Measurements from ENCODE around the gene ZNF221. TPM values are rescaled to one million over a fixed set of nuclear protein-coding genes. Genes with fewer than 3 reads are reported as not detected.
A peak's percentile ranks its signal among the peaks of the same experiment; 100 is the strongest.

ZNF221 gene
- total RNA-seq, 1 donor from 2014 or later: 11.2 TPM

DNA sequence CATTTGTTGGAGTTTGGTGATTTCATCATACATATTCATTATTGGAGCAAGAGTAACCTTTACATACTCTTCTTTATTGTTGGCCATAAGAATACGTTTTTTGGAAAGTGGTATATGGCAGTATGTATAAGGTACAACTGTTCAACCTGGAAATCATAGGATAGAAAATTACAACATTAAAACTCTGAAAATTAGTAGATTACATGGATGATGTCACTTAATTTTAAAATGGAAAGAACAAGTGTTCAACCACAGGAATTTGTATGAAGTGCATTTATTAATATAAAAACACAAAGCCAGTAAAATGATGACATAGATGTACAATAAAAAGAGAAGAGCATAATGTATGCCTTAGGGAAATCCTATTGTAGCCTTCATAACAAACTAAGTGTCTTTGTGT, 25.7 kb downstream of the ZNF221 start:
- peaks cover 84% of the 10 kb centered on the region for H3K9me3 Mint-ChIP-seq
- H3K4me3 Mint-ChIP-seq: no peak overlapping the region
- TF ChIP-seq, protein P1, sequence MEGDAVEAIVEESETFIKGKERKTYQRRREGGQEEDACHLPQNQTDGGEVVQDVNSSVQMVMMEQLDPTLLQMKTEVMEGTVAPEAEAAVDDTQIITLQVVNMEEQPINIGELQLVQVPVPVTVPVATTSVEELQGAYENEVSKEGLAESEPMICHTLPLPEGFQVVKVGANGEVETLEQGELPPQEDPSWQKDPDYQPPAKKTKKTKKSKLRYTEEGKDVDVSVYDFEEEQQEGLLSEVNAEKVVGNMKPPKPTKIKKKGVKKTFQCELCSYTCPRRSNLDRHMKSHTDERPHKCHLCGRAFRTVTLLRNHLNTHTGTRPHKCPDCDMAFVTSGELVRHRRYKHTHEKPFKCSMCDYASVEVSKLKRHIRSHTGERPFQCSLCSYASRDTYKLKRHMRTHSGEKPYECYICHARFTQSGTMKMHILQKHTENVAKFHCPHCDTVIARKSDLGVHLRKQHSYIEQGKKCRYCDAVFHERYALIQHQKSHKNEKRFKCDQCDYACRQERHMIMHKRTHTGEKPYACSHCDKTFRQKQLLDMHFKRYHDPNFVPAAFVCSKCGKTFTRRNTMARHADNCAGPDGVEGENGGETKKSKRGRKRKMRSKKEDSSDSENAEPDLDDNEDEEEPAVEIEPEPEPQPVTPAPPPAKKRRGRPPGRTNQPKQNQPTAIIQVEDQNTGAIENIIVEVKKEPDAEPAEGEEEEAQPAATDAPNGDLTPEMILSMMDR (IDR thresholded peaks at IDR 0.05; ENCODE audit: unreplicated experiment): no peak
- no peak for DNase-seq (ENCODE audit: low spot score in 2 of 2, unreplicated experiment in 2 of 2)
- H3K36me3 Mint-ChIP-seq: peaks cover 53% of the 10 kb centered on the region
- no peak overlapping the region for H3K27ac Mint-ChIP-seq
- no peaks in the 10 kb centered on the region for H3K4me1 Mint-ChIP-seq
- no peaks in the 10 kb centered on the region for H3K27me3 Mint-ChIP-seq (ENCODE audit: low read depth)

DNA sequence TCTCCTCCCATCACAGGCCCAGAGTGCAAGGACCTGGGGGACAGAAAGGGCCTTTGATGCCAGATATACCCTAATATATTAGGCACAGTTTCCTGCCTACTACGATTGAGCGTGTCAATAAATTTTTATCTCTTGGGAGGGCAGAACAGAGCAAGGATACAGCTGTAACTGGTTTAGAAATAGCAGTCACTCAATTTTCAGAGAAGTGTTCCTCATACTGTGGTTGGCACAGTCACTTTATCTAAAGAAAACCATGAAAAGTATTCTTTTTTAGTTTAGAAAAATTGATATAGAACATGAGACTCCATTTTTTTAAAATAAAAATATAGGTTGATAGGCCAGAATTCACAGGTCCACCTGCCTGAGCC, 32.5 kb downstream of the ZNF221 start:
- H3K36me3 Mint-ChIP-seq: peaks cover 14% of the 10 kb centered on the region
- H3K27ac Mint-ChIP-seq: no peak overlapping the region
- DNase-seq (ENCODE audit: low spot score in 2 of 2, unreplicated experiment in 2 of 2): no peak
- peak overlapping the region; percentile 64 for H3K4me3 Mint-ChIP-seq
- peaks cover 2% of the 10 kb centered on the region for H3K4me1 Mint-ChIP-seq
- H3K9me3 Mint-ChIP-seq: peaks cover 43% of the 10 kb centered on the region
- TF ChIP-seq, protein P1 (IDR thresholded peaks at IDR 0.05; ENCODE audit: unreplicated experiment): no peak
- H3K27me3 Mint-ChIP-seq (ENCODE audit: low read depth): no peaks in the 10 kb centered on the region

DNA sequence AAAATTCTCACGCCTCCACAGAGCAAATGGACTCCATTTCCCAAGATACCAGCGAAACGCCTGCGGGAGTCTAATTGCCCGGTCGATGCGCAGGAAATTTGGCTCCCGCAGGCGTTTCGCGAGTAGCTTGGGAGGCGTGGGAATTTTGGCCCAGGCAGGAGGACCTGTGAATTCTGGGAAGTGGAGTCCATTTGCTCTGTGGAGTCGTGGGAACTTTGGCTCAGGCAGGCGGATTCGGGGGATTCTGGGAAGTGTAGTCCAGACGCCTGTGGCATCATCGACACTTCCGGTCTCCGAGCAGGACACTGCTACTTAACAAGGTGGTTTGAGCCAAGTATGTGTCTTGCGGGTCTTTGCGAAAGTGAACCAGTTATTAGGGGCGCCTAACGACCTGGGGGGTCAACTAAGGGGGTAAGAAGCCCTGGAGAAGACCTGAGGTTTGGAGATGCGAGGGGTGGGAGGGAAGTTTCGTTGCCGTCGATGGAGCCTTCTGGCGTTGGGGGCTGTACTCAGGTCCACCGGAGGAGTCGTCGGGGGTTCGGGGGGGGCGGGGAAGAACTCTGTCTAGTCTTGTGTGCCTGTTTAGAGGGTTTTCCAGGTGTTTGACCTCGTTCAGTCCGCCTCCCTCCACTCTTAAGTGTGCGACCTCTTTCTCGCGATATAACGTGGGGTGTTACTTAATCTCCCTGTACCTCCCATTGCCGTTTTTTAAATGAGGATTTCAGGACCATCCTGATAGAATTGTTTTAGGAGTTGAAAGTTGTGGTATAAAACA, 33.1 kb downstream of the ZNF221 start, which contains the start of gene ZNF155:
Gene ZNF155 (plus strand): TSS at position 277 of the 775 bp plus-strand sequence. CDS start 4,356 bp downstream, outside the sequence.
- peaks cover 15% of the 10 kb centered on the region for H3K36me3 Mint-ChIP-seq
- peak within 1 kb of the TSS; percentile 97 for H3K4me3 Mint-ChIP-seq
- peaks cover 2% of the 10 kb centered on the region for H3K4me1 Mint-ChIP-seq
- H3K27me3 Mint-ChIP-seq (ENCODE audit: low read depth): no peaks in the 10 kb centered on the region
- H3K27ac Mint-ChIP-seq: peak within 1 kb of the TSS; percentile 84
- TF ChIP-seq, protein P1 (IDR thresholded peaks at IDR 0.05; ENCODE audit: unreplicated experiment): no peak
- DNase-seq (ENCODE audit: low spot score in 2 of 2, unreplicated experiment in 2 of 2): peak; percentile 53 to 73
- peaks cover 43% of the 10 kb centered on the region for H3K9me3 Mint-ChIP-seq

DNA sequence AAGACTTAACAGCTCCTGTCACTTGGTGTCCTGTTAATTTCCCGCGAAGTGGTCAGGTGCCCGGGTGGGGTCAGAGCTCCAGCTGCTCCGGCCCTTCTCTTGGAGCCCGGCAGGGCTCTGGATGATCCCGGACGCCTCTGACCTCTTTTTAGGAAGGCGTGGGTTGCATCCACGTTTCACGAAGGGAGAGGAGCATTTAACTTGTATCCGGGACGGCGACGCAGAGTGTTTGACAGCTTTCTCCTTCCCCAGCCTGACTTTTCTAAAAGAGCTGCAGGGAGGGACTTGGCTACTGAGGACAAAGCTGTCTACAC, 33.6 kb downstream of the ZNF221 start:
- peak overlapping the region; percentile 25 for H3K27ac Mint-ChIP-seq
- no peaks in the 10 kb centered on the region for H3K27me3 Mint-ChIP-seq (ENCODE audit: low read depth)
- peaks cover 40% of the 10 kb centered on the region for H3K9me3 Mint-ChIP-seq
- H3K36me3 Mint-ChIP-seq: peaks cover 18% of the 10 kb centered on the region
- TF ChIP-seq, protein P1 (IDR thresholded peaks at IDR 0.05; ENCODE audit: unreplicated experiment): no peak
- H3K4me3 Mint-ChIP-seq: peak overlapping the region; percentile 97
- peaks cover 2% of the 10 kb centered on the region for H3K4me1 Mint-ChIP-seq
- no peak for DNase-seq (ENCODE audit: low spot score in 2 of 2, unreplicated experiment in 2 of 2)

DNA sequence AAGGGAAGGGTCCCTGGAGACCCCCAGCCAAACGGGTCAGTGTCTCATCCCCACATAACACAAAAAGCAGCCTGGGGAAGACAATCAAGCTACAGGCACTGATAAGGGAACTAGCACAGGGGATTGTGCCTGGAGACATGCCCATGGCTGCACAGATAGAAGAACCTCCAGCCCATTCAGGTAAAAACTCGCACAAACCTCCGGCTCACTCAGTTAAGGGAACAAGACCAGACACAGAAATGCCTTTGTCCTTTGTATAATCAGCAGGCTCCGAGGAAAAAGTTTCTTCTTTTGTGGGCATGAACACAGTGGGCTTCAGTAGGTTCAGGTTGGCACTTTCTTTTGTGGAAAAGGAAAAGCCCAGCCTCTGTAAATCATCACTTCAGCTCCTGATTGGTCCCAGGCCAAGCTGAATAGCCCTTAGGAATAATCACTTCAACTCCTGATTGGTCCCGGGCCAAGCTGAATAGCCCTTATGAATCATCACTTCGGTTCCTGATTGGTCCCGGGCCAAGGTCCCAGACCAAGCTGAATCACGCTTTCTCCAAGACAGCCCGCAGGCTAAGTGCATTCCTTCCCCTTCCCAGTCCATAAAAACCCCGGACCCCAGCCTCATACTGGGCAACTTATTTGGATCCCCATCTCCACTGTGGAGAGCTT, 46.7 kb downstream of the ZNF221 start:
- Mint-ChIP-seq H3K4me3 (no peak overlapping the region), H3K36me3 (peaks cover 41% of the 10 kb centered on the region), H3K9me3 (peaks cover 31% of the 10 kb centered on the region), H3K4me1 (peaks cover 8% of the 10 kb centered on the region), H3K27me3 (ENCODE audit: low read depth) (no peaks in the 10 kb centered on the region), H3K27ac (no peak overlapping the region)
- no peak for DNase-seq (ENCODE audit: low spot score in 2 of 2, unreplicated experiment in 2 of 2)
- TF ChIP-seq, protein P1 (IDR thresholded peaks at IDR 0.05; ENCODE audit: unreplicated experiment): no peak

All from mesothelial cell of epicardium (in vitro differentiated cells).